NCI-H345 (cell line): ENCODE results near the gene ANKRD42.
"Not testable (repeated sequence)": the region's sequence is repeated elsewhere in the genome, so short reads cannot be mapped to it uniquely, and the experiment has no call there.

Experiments
- DNase-seq: peaks from one replicate; lab custom pipeline; 2025; lab: John Stamatoyannopoulos, UW

ANKRD42 gene

GRCh38 chr11:83172551-83172950, 21.0 kb upstream of the ANKRD42 start:
- no peak for DNase-seq

- no peak for DNase-seq
Measured at GRCh38 chr11:83174008-83174407, 19.5 kb upstream of the ANKRD42 start.

GRCh38 chr11:83175815-83176214, 17.7 kb upstream of the ANKRD42 start:
- no peak for DNase-seq

- DNase-seq, result no peak
Measured at GRCh38 chr11:83181815-83182214, 11.7 kb upstream of the ANKRD42 start.

GRCh38 chr11:83185767-83186166, 7.7 kb upstream of the ANKRD42 start:
- DNase-seq, result no peak

- DNase-seq, result no peak
Measured at GRCh38 chr11:83187465-83187864, 6.0 kb upstream of the ANKRD42 start.

GRCh38 chr11:83191491-83191890, 2.0 kb upstream of the ANKRD42 start:
- DNase-seq, result no peak

- no peak for DNase-seq
Measured at GRCh38 chr11:83191986-83192385, 1.5 kb upstream of the ANKRD42 start.

- no peak for DNase-seq
Measured at GRCh38 chr11:83192606-83193245, 786 bp upstream of the ANKRD42 start.

- peak; percentile 31 for DNase-seq
Measured at GRCh38 chr11:83194281-83195142, 1.0 kb downstream of the ANKRD42 start.

GRCh38 chr11:83195143-83195466, 1.6 kb downstream of the ANKRD42 start:
- no peak for DNase-seq

GRCh38 chr11:83195649-83196048, 2.1 kb downstream of the ANKRD42 start:
- DNase-seq, result no peak

GRCh38 chr11:83200035-83200434, 6.5 kb downstream of the ANKRD42 start:
- DNase-seq, result no peak

- DNase-seq, result no peak
Measured at GRCh38 chr11:83205608-83206185, 12.2 kb downstream of the ANKRD42 start.

GRCh38 chr11:83206221-83206620, 12.7 kb downstream of the ANKRD42 start:
- DNase-seq, result no peak

- not testable (repeated sequence) for DNase-seq
Measured at GRCh38 chr11:83206771-83207382, 13.4 kb downstream of the ANKRD42 start.

- no peak for DNase-seq
Measured at GRCh38 chr11:83219095-83219494, 25.6 kb downstream of the ANKRD42 start.

- no peak for DNase-seq
Measured at GRCh38 chr11:83220260-83220659, 26.7 kb downstream of the ANKRD42 start.

GRCh38 chr11:83221694-83222093, 28.2 kb downstream of the ANKRD42 start:
- DNase-seq, result no peak

GRCh38 chr11:83222499-83222898, 29.0 kb downstream of the ANKRD42 start:
- no peak for DNase-seq

GRCh38 chr11:83223457-83223856, 29.9 kb downstream of the ANKRD42 start:
- DNase-seq, result no peak

- DNase-seq, result no peak
Measured at GRCh38 chr11:83235825-83236224, 42.3 kb downstream of the ANKRD42 start.

- DNase-seq, result no peak
Measured at GRCh38 chr11:83238111-83238510, 44.6 kb downstream of the ANKRD42 start.
